Measurements from ENCODE around the gene DRICH1. TPM values are rescaled to one million over a fixed set of nuclear protein-coding genes. Genes with fewer than 3 reads are reported as not detected.
"Not testable (repeated sequence)": the region's sequence is repeated elsewhere in the genome, so short reads cannot be mapped to it uniquely, and the experiment has no call there.

The DRICH1 gene
- total RNA-seq, 1 donor from 2014 or later: not detected

- DNase-seq (ENCODE audit: extremely low read depth, low read depth, low spot score): no peak
Measured at GRCh38 chr22:23570681-23571080, 61.4 kb downstream of the DRICH1 start.

- DNase-seq (ENCODE audit: extremely low read depth, low read depth, low spot score): no peak
Measured at GRCh38 chr22:23569716-23570115, 62.4 kb downstream of the DRICH1 start.

GRCh38 chr22:23569291-23569690 is 62.8 kb downstream of the DRICH1 start:
- DNase-seq (ENCODE audit: extremely low read depth, low read depth, low spot score): no peak

- DNase-seq (ENCODE audit: extremely low read depth, low read depth, low spot score): no peak
Measured at GRCh38 chr22:23566705-23567475, 65.2 kb downstream of the DRICH1 start.

- no peak for DNase-seq (ENCODE audit: extremely low read depth, low read depth, low spot score)
Measured at GRCh38 chr22:23565915-23566704, 66.0 kb downstream of the DRICH1 start.

- no peak for DNase-seq (ENCODE audit: extremely low read depth, low read depth, low spot score)
Measured at GRCh38 chr22:23565305-23565914, 66.7 kb downstream of the DRICH1 start.

- DNase-seq (ENCODE audit: extremely low read depth, low read depth, low spot score): no peak
Measured at GRCh38 chr22:23564276-23564675, 67.8 kb downstream of the DRICH1 start.

- no peak for DNase-seq (ENCODE audit: extremely low read depth, low read depth, low spot score)
Measured at GRCh38 chr22:23563111-23563510, 69.0 kb downstream of the DRICH1 start.

GRCh38 chr22:23562186-23562585 is 69.9 kb downstream of the DRICH1 start:
- no peak for DNase-seq (ENCODE audit: extremely low read depth, low read depth, low spot score)

GRCh38 chr22:23561025-23561510 is 71.1 kb downstream of the DRICH1 start:
- DNase-seq (ENCODE audit: extremely low read depth, low read depth, low spot score): not testable (repeated sequence)

GRCh38 chr22:23560215-23560614 is 71.9 kb downstream of the DRICH1 start:
- not testable (repeated sequence) for DNase-seq (ENCODE audit: extremely low read depth, low read depth, low spot score)

Other genes starting within 250 kb of the DRICH1 start
- not detected in 2 replicates for gene IGLL1, start 52.0 kb downstream of the DRICH1 start, total RNA-seq
- gene RGL4, start 58.7 kb upstream of the DRICH1 start, total RNA-seq: not detected in 2 replicates
- 3.6 and 6.0 TPM in 2 replicates for gene ZNF70, start 118.8 kb upstream of the DRICH1 start, total RNA-seq
- not detected in 2 replicates for gene VPREB3, start 122.1 kb upstream of the DRICH1 start, total RNA-seq
- gene C22orf15, start 130.7 kb upstream of the DRICH1 start, total RNA-seq: 0.41 TPM in 1 of 2 replicates, not detected in the other
- gene CHCHD10, start 135.7 kb upstream of the DRICH1 start, total RNA-seq: 15.2 and 24.3 TPM in 2 replicates
- 17.9 and 21.2 TPM in 2 replicates for gene MMP11, start 140.5 kb upstream of the DRICH1 start, total RNA-seq
- 113 and 126 TPM in 2 replicates for gene SMARCB1, start 154.6 kb upstream of the DRICH1 start, total RNA-seq
- 0.12 TPM in 1 of 2 replicates, not detected in the other for gene DERL3, start 206.7 kb upstream of the DRICH1 start, total RNA-seq
- gene SLC2A11, start 225.6 kb upstream of the DRICH1 start, total RNA-seq: 10.5 and 17.1 TPM in 2 replicates